GM10248 (cell line): ENCODE results near the gene CSMD2.

Source experiments
- CTCF ChIA-PET: fragments of 300-600 bp; sonication (Branson Sonifier 250); formaldehyde crosslinking; extraction: SDS; loops from one replicate; lab custom pipeline; 2021; ENCODE audit warnings: antibody characterized with exemption; lab: Yijun Ruan, JAX
- POLR2A ChIA-PET: fragments of 350-650 bp; sonication (Branson Sonifier 250); formaldehyde crosslinking; extraction: SDS; loops from one replicate; lab custom pipeline; 2020; ENCODE audit warnings: antibody characterized with exemption; lab: Yijun Ruan, JAX
- DNase-seq: peaks from one replicate; pipeline ENCODE4 v3.0.0; 2012; ENCODE audit errors: extremely low spot score
- CTCF ChIP-seq: IDR thresholded peaks from 2 replicates; pipeline ENCODE4 v1.5.1; 2012; ENCODE audit warnings: mild to moderate bottlenecking, low read depth; ENCODE audit errors: extremely low read depth, missing control alignments, control extremely low read depth

CSMD2 gene

DNA sequence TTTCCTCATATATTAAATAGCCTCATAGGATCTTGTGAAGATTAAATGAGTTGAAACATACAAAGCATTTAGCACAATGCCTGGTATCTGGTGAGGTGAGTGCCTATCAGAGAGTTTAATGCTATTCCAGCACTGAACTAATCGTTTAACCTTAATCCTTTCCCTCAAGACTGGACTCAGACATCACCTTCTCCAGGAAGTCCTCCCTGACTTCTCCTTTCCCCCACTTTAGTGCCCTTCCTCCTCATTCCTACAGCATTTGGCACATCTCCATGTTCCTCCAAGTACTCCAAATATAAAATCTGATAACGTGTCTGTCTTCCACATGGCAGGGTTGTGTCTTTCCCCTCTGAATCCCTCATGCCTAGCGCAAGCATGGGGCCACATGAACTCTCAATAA, 632.8 kb downstream of the CSMD2 start:
- no peak for TF ChIP-seq CTCF
- no peak for DNase-seq
- CTCF ChIA-PET = no interaction called here
- POLR2A ChIA-PET = no interaction called here

DNA sequence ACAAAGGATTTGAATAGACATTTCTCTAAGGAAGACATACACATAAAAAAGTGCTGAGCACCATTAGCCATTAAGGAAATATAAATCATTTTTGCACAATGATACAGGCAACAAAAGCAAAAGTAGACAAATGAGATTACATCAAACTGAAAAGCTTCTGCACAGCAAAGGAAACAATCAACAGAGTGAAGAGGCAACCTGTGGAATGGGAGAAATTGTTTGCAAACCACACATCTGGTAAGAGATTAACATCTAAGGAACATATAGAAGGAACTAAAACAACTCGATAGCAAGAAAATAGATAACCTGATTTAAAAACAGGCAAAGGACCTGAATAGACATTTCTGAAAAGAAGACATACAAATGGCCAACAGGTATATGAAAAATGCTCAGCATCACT, 635.1 kb downstream of the CSMD2 start:
- TF ChIP-seq CTCF = no peak
- CTCF ChIA-PET = no interaction called here
- no peak for DNase-seq
- POLR2A ChIA-PET = no interaction called here

GRCh38 chr1:33527934-33528333, 637.1 kb downstream of the CSMD2 start:
- CTCF ChIA-PET = interaction anchor here (0.8 kb wide), 1 partner anchor 29 kb away, joined by 3 read pairs; no protein-coding TSS in a partner anchor
- no peak for TF ChIP-seq CTCF
- DNase-seq = no peak
- POLR2A ChIA-PET = no interaction called here

DNA sequence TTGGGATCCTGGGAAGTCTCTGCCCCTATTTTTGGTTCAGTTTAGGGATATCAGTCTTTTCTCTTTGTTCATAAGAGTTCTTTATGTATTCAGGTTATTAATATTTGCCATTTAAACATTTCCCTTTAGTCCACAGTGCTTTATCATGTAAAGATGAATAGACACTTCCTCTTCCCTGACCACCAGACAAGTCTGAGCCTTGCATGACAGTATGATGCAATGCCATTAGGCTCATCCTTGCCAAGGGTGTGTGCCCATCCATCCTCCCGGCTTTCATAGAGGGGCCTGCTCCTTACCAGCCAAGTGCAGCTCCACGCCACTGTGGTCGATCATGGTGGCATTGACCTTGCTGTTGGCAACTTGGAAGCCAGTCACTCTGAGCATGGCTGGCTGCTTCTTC, 640.4 kb downstream of the CSMD2 start:
- CTCF ChIA-PET = no interaction called here
- POLR2A ChIA-PET = no interaction called here
- no peak for DNase-seq

DNA sequence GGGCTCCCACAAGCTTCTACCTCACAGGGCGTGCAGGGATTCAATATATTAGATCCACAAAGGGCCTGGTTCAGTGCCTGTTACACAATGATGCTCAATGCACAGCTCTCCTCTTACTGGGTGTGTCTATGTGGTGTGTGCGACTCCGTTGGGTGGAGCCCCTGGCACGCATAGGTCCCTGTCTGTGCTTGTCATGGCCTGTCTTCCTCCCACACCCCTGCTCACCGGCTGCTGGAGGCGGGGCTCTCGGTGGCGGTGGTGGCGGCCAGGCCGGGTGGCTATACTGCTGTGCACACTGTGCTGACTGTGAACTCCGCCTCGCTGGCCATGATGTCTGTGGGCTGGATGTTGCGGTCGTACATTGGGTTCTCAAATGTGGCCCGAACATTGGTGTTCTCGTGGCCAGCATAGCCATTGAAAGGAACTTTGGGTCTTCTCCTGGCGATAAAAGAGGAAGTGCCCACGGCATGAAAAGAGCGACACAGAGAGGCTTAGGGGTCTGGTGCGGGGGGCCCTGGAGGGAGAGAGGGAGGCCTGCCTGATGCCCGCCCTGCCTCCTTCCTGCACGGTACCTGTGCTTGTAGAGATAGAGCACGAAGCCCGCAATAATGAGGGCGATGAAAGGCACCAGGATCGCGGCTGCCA, 645.7 kb downstream of the CSMD2 start:
- POLR2A ChIA-PET = no interaction called here
- CTCF ChIA-PET = no interaction called here
- no peak for TF ChIP-seq CTCF
- no peak for DNase-seq

More for the DNA sequence above, 640.4 kb downstream of the CSMD2 start:
- TF ChIP-seq CTCF = no peak

- TF ChIP-seq CTCF = no peak
- ChIA-PET CTCF (no interaction called here), POLR2A (no interaction called here)
- DNase-seq = no peak
Observed at GRCh38 chr1:33517596-33518250, 647.3 kb downstream of the CSMD2 start.
